Measurements from ENCODE around the gene IFNK.

The IFNK gene

GRCh38 chr9:27514551-27514950, 9.5 kb upstream of the IFNK start:
- no peak for DNase-seq

GRCh38 chr9:27518006-27518405, 6.1 kb upstream of the IFNK start:
- no peak for DNase-seq

GRCh38 chr9:27518809-27519208, 5.3 kb upstream of the IFNK start:
- no peak for DNase-seq

- DNase-seq = no peak
These were observed 4.3 kb upstream of the IFNK start for GRCh38 chr9:27519466-27520465.

GRCh38 chr9:27520986-27521385, 3.1 kb upstream of the IFNK start:
- DNase-seq = no peak

GRCh38 chr9:27523141-27523540, 949 bp upstream of the IFNK start:
- no peak for DNase-seq

- DNase-seq = no peak
These were observed 3.6 kb downstream of the IFNK start for GRCh38 chr9:27527702-27528075.

- DNase-seq = peak; percentile 77
These were observed 4.2 kb downstream of the IFNK start for GRCh38 chr9:27528076-27528885.

- peak; percentile 50 for DNase-seq
These were observed 4.8 kb downstream of the IFNK start for GRCh38 chr9:27528886-27529315.

GRCh38 chr9:27529316-27530278, 5.5 kb downstream of the IFNK start, which contains the start of gene MOB3B:
TSS of gene MOB3B (minus strand) at chr9:27529814. CDS start at chr9:27455550, 74,264 bp downstream.
- DNase-seq = peak; percentile 77

GRCh38 chr9:27530915-27531755, 7.0 kb downstream of the IFNK start:
- no peak for DNase-seq

- DNase-seq = no peak
These were observed 8.0 kb downstream of the IFNK start for GRCh38 chr9:27532046-27532445.

- DNase-seq = no peak
These were observed 9.2 kb downstream of the IFNK start for GRCh38 chr9:27533311-27533710.

- DNase-seq = no peak
These were observed 10.0 kb downstream of the IFNK start for GRCh38 chr9:27534131-27534530.

GRCh38 chr9:27534658-27535209, 10.6 kb downstream of the IFNK start:
- DNase-seq = no peak

- DNase-seq = peak; percentile 32
These were observed 11.6 kb downstream of the IFNK start for GRCh38 chr9:27535701-27536118.

- no peak for DNase-seq
These were observed 12.1 kb downstream of the IFNK start for GRCh38 chr9:27536168-27536567.

GRCh38 chr9:27537027-27537435, 12.9 kb downstream of the IFNK start:
- DNase-seq = no peak

- no peak for DNase-seq
These were observed 13.7 kb downstream of the IFNK start for GRCh38 chr9:27537756-27538155.

GRCh38 chr9:27538647-27539046, 14.6 kb downstream of the IFNK start:
- DNase-seq = no peak

All from hematopoietic multipotent progenitor cell treated with erythropoietin and hydrocortisone succinate and interleukin-3 and kit ligand, for 6 days (in vitro differentiated cells).